ENCODE results near the gene C11orf21. TPM values are rescaled to one million over a fixed set of nuclear protein-coding genes. Genes with fewer than 3 reads are reported as not detected.

C11orf21 gene
- total and polyA plus RNA-seq, 2 donors = 2.4 to 18.9 TPM

DNA sequence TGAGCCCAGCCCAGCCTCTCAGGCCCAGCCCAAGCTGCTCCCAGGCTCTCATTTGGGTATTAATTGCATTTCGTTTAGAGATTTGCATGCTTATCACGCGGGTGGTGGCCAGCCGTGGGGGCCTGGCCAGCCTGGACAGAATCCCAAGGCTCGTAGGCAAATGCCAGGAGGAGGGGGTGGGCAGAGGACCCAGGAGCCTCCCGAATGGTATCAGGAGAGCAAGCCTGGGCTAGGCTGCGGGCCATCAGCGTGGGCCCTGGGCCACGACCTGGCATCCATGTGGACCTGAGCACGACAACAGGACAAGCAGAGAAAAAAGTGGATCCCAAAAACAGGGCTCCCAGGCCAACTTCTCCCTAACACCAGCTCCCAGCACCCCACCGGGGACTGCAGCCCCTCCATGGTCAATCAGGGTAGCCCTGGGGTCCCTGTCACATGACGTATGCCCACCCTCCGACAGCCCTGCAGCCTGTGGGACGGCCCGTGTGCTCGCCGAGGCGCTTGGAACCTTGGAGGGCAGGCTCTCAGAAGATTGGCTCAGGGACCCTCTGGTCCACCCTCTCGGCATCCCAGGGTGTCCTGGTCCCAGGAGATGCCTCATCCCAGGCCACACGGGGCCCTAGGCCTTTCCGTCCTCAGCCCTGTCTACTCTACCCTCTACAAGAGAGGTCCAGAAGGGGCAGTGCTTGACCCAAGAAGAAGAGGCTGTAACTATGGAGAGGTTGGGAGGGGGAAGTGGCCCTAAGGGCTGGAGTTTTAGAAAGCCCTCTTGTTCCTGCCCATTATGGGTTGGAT, 40.1 kb downstream of the C11orf21 start:
- no peak for DNase-seq (ENCODE audit: low read depth in 6 of 9, low spot score in 9 of 9)
- WGBS = 91% methylated on average over 21 of the region's 21 CpGs

DNA sequence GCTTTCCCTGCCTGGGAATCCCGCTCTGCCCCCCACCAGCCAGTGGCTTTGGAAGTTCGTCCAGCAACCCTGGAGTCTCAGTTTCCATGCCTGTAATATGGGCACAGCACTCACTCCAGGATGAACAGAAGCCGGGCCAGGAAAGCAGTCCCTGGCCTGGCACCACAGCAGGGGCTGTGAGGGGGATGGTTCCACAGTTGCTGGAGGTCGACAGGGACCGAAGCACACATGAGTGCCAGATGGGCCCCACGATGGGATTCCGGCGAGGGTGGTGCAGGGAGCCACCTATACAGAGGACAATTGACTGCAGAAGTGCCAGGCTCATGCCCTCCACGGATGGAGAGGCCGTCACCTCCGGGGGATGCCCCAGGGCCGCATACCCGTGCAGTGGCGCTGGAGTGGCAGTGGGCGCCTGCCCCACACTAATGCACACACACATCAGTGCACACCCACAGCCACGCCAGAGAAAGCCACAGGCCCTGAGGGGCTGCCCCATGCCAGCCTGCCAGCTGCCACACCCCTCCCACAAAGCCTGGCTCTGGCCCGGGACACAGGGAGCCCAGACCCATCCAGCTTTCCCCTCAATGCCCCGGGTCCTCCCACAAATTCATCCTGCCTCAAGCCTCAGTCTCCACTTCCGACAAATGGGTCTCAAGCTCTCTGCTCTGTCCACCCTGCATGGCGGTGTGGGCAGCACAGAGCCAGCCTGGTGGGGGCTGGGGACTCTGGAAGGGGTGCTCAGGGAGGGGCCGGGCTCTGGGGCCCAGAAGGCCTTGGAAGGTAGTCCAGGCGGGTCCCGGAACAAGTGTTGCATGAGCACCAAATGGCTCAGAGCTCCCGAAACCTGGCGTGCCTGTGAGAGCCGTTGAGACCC, 41.0 kb downstream of the C11orf21 start:
- WGBS = 96% methylated on average over 26 of the region's 26 CpGs
- Histone ChIP-seq H3K4me1 (ENCODE audit: control insufficient read depth in 2 of 2, insufficient read depth in 2 of 2, low read length in 2 of 2) (peaks cover 0 to 5% of the 10 kb centered on the region in 2 donors), H3K9me3 (ENCODE audit: control insufficient read depth in 2 of 2, insufficient read depth in 1 of 2, low read length in 1 of 2) (no peaks in the 10 kb centered on the region), H3K27me3 (ENCODE audit: control insufficient read depth in 2 of 2, insufficient read depth in 1 of 2, low read length in 1 of 2) (peaks cover 0 to 7% of the 10 kb centered on the region in 2 donors), H3K27ac (ENCODE audit: low read depth in 1 of 2, low read length in 1 of 2) (no peak overlapping the region), H3K36me3 (ENCODE audit: control insufficient read depth in 2 of 2, insufficient read depth in 2 of 2, low read length in 1 of 2) (no peaks in the 10 kb centered on the region), H3K4me3 (ENCODE audit: low read length in 2 of 2) (no peak overlapping the region)
- no peak for DNase-seq (ENCODE audit: low read depth in 6 of 9, low spot score in 9 of 9)

More for the DNA sequence above, 40.1 kb downstream of the C11orf21 start:
- H3K4me3 ChIP-seq (ENCODE audit: low read length in 2 of 2) = no peak overlapping the region
- H3K27me3 ChIP-seq (ENCODE audit: control insufficient read depth in 2 of 2, insufficient read depth in 1 of 2, low read length in 1 of 2) = peaks cover 0 to 16% of the 10 kb centered on the region in 2 donors
- peaks cover 0 to 14% of the 10 kb centered on the region in 2 donors for H3K4me1 ChIP-seq (ENCODE audit: control insufficient read depth in 2 of 2, insufficient read depth in 2 of 2, low read length in 2 of 2)
- no peaks in the 10 kb centered on the region for H3K9me3 ChIP-seq (ENCODE audit: control insufficient read depth in 2 of 2, insufficient read depth in 1 of 2, low read length in 1 of 2)
- H3K36me3 ChIP-seq (ENCODE audit: control insufficient read depth in 2 of 2, insufficient read depth in 2 of 2, low read length in 1 of 2) = no peaks in the 10 kb centered on the region
- no peak overlapping the region for H3K27ac ChIP-seq (ENCODE audit: low read depth in 1 of 2, low read length in 1 of 2)

DNA sequence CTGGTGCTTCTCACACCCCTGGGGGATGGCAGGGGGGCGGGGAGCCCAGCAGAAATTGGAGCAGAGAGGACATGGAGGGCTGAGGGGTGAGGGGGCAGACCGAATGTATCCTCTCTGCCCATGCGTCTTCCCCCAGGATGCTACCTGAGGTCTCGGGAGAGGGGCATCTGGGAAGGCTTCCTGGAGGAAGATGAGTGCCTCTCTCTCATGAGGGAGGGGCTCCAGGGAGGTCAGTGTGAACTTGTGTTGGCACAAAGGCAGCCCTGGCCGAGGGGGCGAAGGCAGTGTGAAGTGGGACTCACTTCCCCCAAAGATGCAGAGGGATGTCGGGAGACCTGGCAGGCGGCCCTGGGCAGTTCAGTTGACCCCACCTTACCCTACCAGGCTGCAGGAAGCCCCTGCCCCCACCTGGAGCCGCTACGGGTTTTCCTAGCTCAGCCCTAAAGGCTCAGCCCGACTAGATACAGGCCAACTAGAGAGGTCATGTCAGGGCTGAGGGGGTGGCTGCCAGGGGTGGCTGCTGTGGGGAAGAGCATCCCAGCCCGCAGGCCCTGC, 41.7 kb downstream of the C11orf21 start:
- H3K27me3 ChIP-seq (ENCODE audit: control insufficient read depth in 2 of 2, insufficient read depth in 1 of 2, low read length in 1 of 2) = peaks cover 0 to 4% of the 10 kb centered on the region in 2 donors
- no peak overlapping the region for H3K27ac ChIP-seq (ENCODE audit: low read depth in 1 of 2, low read length in 1 of 2)
- WGBS = 87% methylated on average over 12 of the region's 12 CpGs
- no peak overlapping the region for H3K4me3 ChIP-seq (ENCODE audit: low read length in 2 of 2)
- H3K4me1 ChIP-seq (ENCODE audit: control insufficient read depth in 2 of 2, insufficient read depth in 2 of 2, low read length in 2 of 2) = no peaks in the 10 kb centered on the region
- DNase-seq (ENCODE audit: low read depth in 6 of 9, low spot score in 9 of 9) = no peak
- no peaks in the 10 kb centered on the region for H3K36me3 ChIP-seq (ENCODE audit: control insufficient read depth in 2 of 2, insufficient read depth in 2 of 2, low read length in 1 of 2)
- H3K9me3 ChIP-seq (ENCODE audit: control insufficient read depth in 2 of 2, insufficient read depth in 1 of 2, low read length in 1 of 2) = no peaks in the 10 kb centered on the region

DNA sequence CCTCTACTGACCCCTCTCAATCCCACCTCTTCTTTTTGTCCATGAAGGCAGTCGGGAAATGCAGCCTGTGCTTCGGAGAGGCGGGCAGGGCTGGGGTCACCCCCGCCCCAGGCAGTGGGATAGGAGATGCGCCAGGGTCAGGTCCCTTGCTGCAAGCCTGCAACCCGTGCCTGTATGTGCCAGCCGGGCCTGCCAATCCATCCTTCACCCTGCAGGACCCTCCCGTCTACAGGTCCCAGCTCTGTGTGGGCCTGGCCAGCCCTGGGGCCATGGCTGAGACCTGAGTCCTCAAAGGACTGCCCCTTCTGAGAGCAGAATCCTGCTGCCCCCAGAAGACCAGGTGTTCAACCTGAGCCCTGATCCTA, 42.3 kb downstream of the C11orf21 start:
- no peak overlapping the region for H3K4me3 ChIP-seq (ENCODE audit: low read length in 2 of 2)
- H3K27ac ChIP-seq (ENCODE audit: low read depth in 1 of 2, low read length in 1 of 2) = no peak overlapping the region
- DNase-seq (ENCODE audit: low read depth in 6 of 9, low spot score in 9 of 9) = no peak
- no peaks in the 10 kb centered on the region for H3K36me3 ChIP-seq (ENCODE audit: control insufficient read depth in 2 of 2, insufficient read depth in 2 of 2, low read length in 1 of 2)
- H3K9me3 ChIP-seq (ENCODE audit: control insufficient read depth in 2 of 2, insufficient read depth in 1 of 2, low read length in 1 of 2) = no peaks in the 10 kb centered on the region
- no peaks in the 10 kb centered on the region for H3K4me1 ChIP-seq (ENCODE audit: control insufficient read depth in 2 of 2, insufficient read depth in 2 of 2, low read length in 2 of 2)
- H3K27me3 ChIP-seq (ENCODE audit: control insufficient read depth in 2 of 2, insufficient read depth in 1 of 2, low read length in 1 of 2) = no peaks in the 10 kb centered on the region
- 97% methylated on average over 8 of the region's 8 CpGs for WGBS

DNA sequence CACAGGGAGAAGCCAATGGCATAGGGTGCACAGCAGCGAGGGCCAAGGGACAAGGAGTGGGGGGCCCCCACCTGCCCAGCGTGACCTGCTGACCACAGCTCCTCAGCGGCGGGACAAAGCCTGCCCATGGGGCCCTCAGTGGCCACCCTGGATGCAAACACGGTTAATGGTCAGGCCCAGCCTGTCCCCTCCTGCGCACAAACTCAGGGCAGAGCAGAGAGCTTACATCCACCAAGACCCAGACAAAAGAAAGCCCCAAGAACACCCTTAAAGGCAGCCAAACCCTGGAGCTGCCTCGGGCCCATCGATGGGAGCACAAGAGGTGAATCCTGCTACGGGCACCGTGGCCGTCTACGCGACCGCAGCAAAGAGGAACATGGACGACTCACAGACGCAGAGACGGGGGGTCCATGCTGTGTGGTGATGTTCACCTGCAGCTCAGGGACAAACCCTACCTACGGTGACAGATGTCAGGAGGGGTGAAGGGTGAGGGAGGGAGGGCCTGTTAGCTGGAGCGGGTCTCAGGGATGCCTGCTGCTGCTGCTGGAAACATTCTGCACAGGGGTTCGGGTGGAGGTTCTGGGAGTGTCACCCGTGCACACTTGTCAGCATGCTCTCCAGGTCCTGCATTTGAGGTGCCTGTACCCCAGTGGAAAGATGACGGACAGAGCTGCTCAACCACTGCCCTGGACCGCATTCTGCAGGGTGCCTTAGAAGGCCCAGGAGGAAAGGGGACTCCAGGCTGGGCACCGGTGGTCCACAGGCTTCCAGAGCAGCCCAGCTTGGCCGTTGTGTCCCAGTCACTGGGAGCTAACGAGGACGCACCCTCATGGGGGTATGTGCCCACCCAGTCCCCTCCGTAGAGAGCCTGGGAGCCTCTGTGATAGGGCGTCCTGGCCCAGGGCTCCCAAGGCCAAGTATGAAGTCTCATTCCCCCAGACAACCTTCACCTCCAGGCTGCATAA, 42.9 kb downstream of the C11orf21 start:
- Histone ChIP-seq H3K4me1 (ENCODE audit: control insufficient read depth in 2 of 2, insufficient read depth in 2 of 2, low read length in 2 of 2) (no peaks in the 10 kb centered on the region), H3K4me3 (ENCODE audit: low read length in 2 of 2) (no peak overlapping the region), H3K36me3 (ENCODE audit: control insufficient read depth in 2 of 2, insufficient read depth in 2 of 2, low read length in 1 of 2) (no peaks in the 10 kb centered on the region), H3K27ac (ENCODE audit: low read depth in 1 of 2, low read length in 1 of 2) (no peak overlapping the region), H3K27me3 (ENCODE audit: control insufficient read depth in 2 of 2, insufficient read depth in 1 of 2, low read length in 1 of 2) (no peaks in the 10 kb centered on the region), H3K9me3 (ENCODE audit: control insufficient read depth in 2 of 2, insufficient read depth in 1 of 2, low read length in 1 of 2) (no peaks in the 10 kb centered on the region)
- WGBS = 96% methylated on average over 29 of the region's 29 CpGs
- DNase-seq (ENCODE audit: low read depth in 6 of 9, low spot score in 9 of 9) = no peak

- H3K27me3 ChIP-seq (ENCODE audit: control insufficient read depth in 2 of 2, insufficient read depth in 1 of 2, low read length in 1 of 2) = no peaks in the 10 kb centered on the region
- no peak overlapping the region for H3K4me3 ChIP-seq (ENCODE audit: low read length in 2 of 2)
- 94% methylated on average over 31 of the region's 31 CpGs for WGBS
- no peaks in the 10 kb centered on the region for H3K36me3 ChIP-seq (ENCODE audit: control insufficient read depth in 2 of 2, insufficient read depth in 2 of 2, low read length in 1 of 2)
- no peaks in the 10 kb centered on the region for H3K4me1 ChIP-seq (ENCODE audit: control insufficient read depth in 2 of 2, insufficient read depth in 2 of 2, low read length in 2 of 2)
- DNase-seq (ENCODE audit: low read depth in 6 of 9, low spot score in 9 of 9) = no peak
- no peaks in the 10 kb centered on the region for H3K9me3 ChIP-seq (ENCODE audit: control insufficient read depth in 2 of 2, insufficient read depth in 1 of 2, low read length in 1 of 2)
- H3K27ac ChIP-seq (ENCODE audit: low read depth in 1 of 2, low read length in 1 of 2) = no peak overlapping the region
These were observed 44.6 kb downstream of the C11orf21 start for GRCh38 chr11:2256951-2257700.

DNA sequence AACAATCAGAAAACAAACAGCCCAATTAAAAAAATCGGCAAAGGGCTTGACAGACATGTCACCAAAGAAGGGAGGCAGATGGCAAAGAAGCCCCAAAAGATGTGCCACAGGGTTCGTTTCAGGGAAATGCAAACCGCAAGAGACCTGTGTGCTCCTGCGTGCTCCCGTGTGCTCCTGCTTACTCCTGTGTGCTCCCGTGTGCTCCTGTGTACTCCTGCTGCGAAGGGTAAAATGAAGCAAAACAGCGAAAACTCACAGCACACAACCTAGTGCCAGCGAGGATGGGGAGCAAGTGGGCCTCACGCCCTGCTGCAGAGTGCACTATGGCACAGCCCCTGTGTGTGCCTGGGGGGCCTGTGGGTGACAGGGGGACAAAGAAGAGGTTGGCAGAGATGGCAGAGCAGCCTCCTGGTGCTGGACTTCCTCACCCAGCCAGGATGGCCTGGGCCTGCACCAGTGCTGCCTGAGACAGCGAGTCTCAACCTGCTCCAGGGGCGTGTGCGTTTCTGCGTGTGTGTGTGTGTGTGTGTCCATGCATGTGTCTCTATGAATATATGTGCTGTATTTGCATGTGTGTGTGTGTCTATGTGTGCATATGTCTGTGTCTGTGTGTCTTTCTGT, 45.3 kb downstream of the C11orf21 start:
- H3K9me3 ChIP-seq (ENCODE audit: control insufficient read depth in 2 of 2, insufficient read depth in 1 of 2, low read length in 1 of 2) = no peaks in the 10 kb centered on the region
- H3K4me1 ChIP-seq (ENCODE audit: control insufficient read depth in 2 of 2, insufficient read depth in 2 of 2, low read length in 2 of 2) = no peaks in the 10 kb centered on the region
- H3K36me3 ChIP-seq (ENCODE audit: control insufficient read depth in 2 of 2, insufficient read depth in 2 of 2, low read length in 1 of 2) = no peaks in the 10 kb centered on the region
- no peak overlapping the region for H3K27ac ChIP-seq (ENCODE audit: low read depth in 1 of 2, low read length in 1 of 2)
- WGBS = 91% methylated on average over 14 of the region's 14 CpGs
- DNase-seq (ENCODE audit: low read depth in 6 of 9, low spot score in 9 of 9) = no peak
- no peak overlapping the region for H3K4me3 ChIP-seq (ENCODE audit: low read length in 2 of 2)
- no peaks in the 10 kb centered on the region for H3K27me3 ChIP-seq (ENCODE audit: control insufficient read depth in 2 of 2, insufficient read depth in 1 of 2, low read length in 1 of 2)

GRCh38 chr11:2252018-2252417, 49.7 kb downstream of the C11orf21 start:
- no peaks in the 10 kb centered on the region for H3K9me3 ChIP-seq (ENCODE audit: control insufficient read depth in 2 of 2, insufficient read depth in 1 of 2, low read length in 1 of 2)
- WGBS = 97% methylated on average over 6 of the region's 6 CpGs
- H3K27me3 ChIP-seq (ENCODE audit: control insufficient read depth in 2 of 2, insufficient read depth in 1 of 2, low read length in 1 of 2) = no peaks in the 10 kb centered on the region
- no peaks in the 10 kb centered on the region for H3K36me3 ChIP-seq (ENCODE audit: control insufficient read depth in 2 of 2, insufficient read depth in 2 of 2, low read length in 1 of 2)
- no peak overlapping the region for H3K27ac ChIP-seq (ENCODE audit: low read depth in 1 of 2, low read length in 1 of 2)
- DNase-seq (ENCODE audit: low read depth in 6 of 9, low spot score in 9 of 9) = no peak
- H3K4me3 ChIP-seq (ENCODE audit: low read length in 2 of 2) = no peak overlapping the region
- H3K4me1 ChIP-seq (ENCODE audit: control insufficient read depth in 2 of 2, insufficient read depth in 2 of 2, low read length in 2 of 2) = no peaks in the 10 kb centered on the region

All from thymus (tissue), 11 donors.